HFFc6 (cell line): ENCODE data around the gene RSF1. TPM values are rescaled to one million over a fixed set of nuclear protein-coding genes. Genes with fewer than 3 reads are reported as not detected.
"Not testable (repeated sequence)": the region's sequence is repeated elsewhere in the genome, so short reads cannot be mapped to it uniquely, and the experiment has no call there.

Experiments
- DNase-seq: peaks from one replicate; pipeline ENCODE4 v3.0.0-alpha.2; 2018
- H3K27ac Mint-ChIP-seq: 2 replicates; pipeline ENCODE4 v1.8.0; 2020; ENCODE audit warnings: mild to moderate bottlenecking, mixed read lengths
- H3K27me3 Mint-ChIP-seq: 2 replicates; pipeline ENCODE4 v1.8.0; 2021; ENCODE audit warnings: mild to moderate bottlenecking, moderate library complexity, mixed read lengths; ENCODE audit not compliant: insufficient read depth
- H3K36me3 Mint-ChIP-seq: 2 replicates; pipeline ENCODE4 v1.8.0; 2021; ENCODE audit warnings: low read depth, mixed read lengths
- H3K4me1 Mint-ChIP-seq: 2 replicates; pipeline ENCODE4 v1.8.0; 2020; ENCODE audit warnings: low read depth, mixed read lengths
- H3K4me3 Mint-ChIP-seq: 2 replicates; pipeline ENCODE4 v1.8.0; 2020; ENCODE audit warnings: mild to moderate bottlenecking, moderate library complexity, mixed read lengths
- H3K9me3 Mint-ChIP-seq: 2 replicates; pipeline ENCODE4 v1.8.0; 2020; ENCODE audit warnings: mild to moderate bottlenecking, mixed read lengths
- long read RNA-seq: library from polyadenylated mRNA; unstranded; transcript quantifications from one replicate; pipeline ENCODE4 v2.0.0, GENCODE V29; 2019
- total RNA-seq, 6 experiments: library from RNA; stranded (reverse); fragmentation: NEBNext Ultra II Directional; extraction: Animal tissue kit (Norgen Biotek cat#: 25700); gene quantifications; 2 replicates in 1 of 6; 3 replicates in 5 of 6; pipeline ENCODE4 v1.2.3, GENCODE V29; 2021
- TF ChIP-seq, protein P1 (sequence below): fragments of 200-600 bp; sonication (generic); IDR thresholded peaks from 2 replicates; pipeline ENCODE4 v1.5.0; 2021; ENCODE audit warnings: antibody characterized with exemption, mild to moderate bottlenecking

The RSF1 gene, protein sequence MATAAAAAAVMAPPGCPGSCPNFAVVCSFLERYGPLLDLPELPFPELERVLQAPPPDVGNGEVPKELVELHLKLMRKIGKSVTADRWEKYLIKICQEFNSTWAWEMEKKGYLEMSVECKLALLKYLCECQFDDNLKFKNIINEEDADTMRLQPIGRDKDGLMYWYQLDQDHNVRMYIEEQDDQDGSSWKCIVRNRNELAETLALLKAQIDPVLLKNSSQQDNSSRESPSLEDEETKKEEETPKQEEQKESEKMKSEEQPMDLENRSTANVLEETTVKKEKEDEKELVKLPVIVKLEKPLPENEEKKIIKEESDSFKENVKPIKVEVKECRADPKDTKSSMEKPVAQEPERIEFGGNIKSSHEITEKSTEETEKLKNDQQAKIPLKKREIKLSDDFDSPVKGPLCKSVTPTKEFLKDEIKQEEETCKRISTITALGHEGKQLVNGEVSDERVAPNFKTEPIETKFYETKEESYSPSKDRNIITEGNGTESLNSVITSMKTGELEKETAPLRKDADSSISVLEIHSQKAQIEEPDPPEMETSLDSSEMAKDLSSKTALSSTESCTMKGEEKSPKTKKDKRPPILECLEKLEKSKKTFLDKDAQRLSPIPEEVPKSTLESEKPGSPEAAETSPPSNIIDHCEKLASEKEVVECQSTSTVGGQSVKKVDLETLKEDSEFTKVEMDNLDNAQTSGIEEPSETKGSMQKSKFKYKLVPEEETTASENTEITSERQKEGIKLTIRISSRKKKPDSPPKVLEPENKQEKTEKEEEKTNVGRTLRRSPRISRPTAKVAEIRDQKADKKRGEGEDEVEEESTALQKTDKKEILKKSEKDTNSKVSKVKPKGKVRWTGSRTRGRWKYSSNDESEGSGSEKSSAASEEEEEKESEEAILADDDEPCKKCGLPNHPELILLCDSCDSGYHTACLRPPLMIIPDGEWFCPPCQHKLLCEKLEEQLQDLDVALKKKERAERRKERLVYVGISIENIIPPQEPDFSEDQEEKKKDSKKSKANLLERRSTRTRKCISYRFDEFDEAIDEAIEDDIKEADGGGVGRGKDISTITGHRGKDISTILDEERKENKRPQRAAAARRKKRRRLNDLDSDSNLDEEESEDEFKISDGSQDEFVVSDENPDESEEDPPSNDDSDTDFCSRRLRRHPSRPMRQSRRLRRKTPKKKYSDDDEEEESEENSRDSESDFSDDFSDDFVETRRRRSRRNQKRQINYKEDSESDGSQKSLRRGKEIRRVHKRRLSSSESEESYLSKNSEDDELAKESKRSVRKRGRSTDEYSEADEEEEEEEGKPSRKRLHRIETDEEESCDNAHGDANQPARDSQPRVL (N-terminal part only)
- 10 to 100 TPM; 44.7 to 59.2 (median 55.3) TPM for total RNA-seq
- long read RNA-seq, transcript RSF1-206 (6 exons, 2,107 nt): major isoform, 14 of 53 reads
- long read RNA-seq, partial matches to known transcripts: 25 of 53 reads
- long read RNA-seq, other reads (novel, unspliced or antisense): 11 of 53 reads

DNA sequence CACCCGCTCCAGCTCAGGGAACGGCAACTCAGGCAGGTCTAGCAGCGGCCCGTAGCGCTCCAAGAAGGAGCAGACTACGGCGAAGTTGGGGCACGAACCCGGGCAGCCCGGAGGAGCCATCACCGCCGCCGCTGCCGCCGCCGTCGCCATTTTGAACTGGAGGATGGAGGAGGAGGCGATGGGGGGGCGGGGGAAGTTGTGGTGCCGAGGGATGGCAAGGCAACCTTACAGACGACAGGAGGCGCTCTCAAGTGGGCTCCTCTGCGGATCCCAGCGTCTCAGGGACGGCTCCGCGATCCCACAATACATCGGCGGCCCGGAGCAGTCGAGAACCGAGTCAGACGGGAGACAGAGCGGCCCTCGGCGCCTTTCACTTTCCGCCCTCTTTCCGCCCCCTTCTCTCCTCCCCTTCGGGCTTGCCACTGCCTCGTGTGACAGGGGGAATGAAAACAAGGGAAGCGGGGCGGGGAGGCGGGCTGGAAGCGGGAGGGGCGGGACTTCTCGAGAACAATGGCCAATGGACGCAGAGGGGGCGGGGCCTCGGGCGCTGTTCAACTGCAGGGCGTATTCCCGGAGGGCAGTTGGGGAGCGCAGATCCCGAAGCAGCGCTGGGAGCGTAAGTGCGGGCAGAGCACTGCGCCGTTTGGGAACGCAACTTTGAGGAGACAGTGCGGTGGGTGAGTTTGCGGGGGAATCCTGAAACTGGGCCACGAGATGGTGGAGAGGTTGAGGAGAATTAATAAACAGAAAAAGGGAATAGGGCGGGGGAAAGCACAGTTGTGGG is at the start of gene RSF1, which contains the start of gene AAMDC:
Gene RSF1 (minus strand): TSS at position 158 of the 784 bp plus-strand sequence. CDS start 8 bp downstream, at position 150.
Gene AAMDC (plus strand): TSS at position 580 of the 784 bp plus-strand sequence. CDS start 21,353 bp downstream, outside the sequence.
- Mint-ChIP-seq H3K4me1 (peaks cover 37% of the 10 kb centered on the region), H3K27ac (peak within 1 kb of the TSS; percentile 86), H3K36me3 (peaks cover 4% of the 10 kb centered on the region; the same call in 1 of the 2 replicates), H3K4me3 (peak within 1 kb of the TSS; percentile 97), H3K27me3 (peaks cover 5% of the 10 kb centered on the region), H3K9me3 (no peaks in the 10 kb centered on the region)
- TF ChIP-seq, protein P1, sequence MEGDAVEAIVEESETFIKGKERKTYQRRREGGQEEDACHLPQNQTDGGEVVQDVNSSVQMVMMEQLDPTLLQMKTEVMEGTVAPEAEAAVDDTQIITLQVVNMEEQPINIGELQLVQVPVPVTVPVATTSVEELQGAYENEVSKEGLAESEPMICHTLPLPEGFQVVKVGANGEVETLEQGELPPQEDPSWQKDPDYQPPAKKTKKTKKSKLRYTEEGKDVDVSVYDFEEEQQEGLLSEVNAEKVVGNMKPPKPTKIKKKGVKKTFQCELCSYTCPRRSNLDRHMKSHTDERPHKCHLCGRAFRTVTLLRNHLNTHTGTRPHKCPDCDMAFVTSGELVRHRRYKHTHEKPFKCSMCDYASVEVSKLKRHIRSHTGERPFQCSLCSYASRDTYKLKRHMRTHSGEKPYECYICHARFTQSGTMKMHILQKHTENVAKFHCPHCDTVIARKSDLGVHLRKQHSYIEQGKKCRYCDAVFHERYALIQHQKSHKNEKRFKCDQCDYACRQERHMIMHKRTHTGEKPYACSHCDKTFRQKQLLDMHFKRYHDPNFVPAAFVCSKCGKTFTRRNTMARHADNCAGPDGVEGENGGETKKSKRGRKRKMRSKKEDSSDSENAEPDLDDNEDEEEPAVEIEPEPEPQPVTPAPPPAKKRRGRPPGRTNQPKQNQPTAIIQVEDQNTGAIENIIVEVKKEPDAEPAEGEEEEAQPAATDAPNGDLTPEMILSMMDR: peak; percentile 83
- DNase-seq: peak; percentile 98

DNA sequence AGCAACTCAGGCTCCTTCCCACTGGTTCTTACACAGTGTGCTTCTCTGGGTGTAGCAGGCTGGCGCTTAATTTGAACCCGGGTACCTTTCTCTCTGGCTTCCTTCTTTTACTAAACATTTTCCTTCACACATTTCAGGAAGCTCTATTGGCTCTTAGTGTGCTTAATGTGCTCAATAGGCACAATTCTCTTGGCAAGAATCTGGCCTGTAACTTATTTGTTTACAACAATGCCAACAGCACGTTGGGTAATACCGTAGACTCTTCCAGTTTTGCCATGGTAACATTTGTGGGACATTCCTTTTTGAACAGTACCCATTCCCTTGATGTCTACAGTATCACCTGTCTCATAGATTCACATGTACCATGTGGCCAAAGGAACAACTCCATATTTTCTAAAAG is 48.2 kb upstream of the RSF1 start:
- Mint-ChIP-seq H3K27ac (no peak overlapping the region), H3K9me3 (no peaks in the 10 kb centered on the region), H3K27me3 (no peaks in the 10 kb centered on the region), H3K4me3 (no peak overlapping the region), H3K4me1 (peaks cover 26% of the 10 kb centered on the region), H3K36me3 (peaks cover 23% of the 10 kb centered on the region)
- no peak for DNase-seq
- TF ChIP-seq, protein P1: no peak

GRCh38 chr11:77866336-77866735 is 45.8 kb upstream of the RSF1 start:
- Mint-ChIP-seq H3K36me3 (peaks cover 17% of the 10 kb centered on the region), H3K27me3 (no peaks in the 10 kb centered on the region)
- DNase-seq: no peak

GRCh38 chr11:77865805-77866204 is 45.3 kb upstream of the RSF1 start:
- Mint-ChIP-seq H3K36me3 (peaks cover 17% of the 10 kb centered on the region), H3K4me1 (peaks cover 26% of the 10 kb centered on the region), H3K4me3 (no peak overlapping the region), H3K27ac (peak overlapping the region; percentile 46), H3K27me3 (no peaks in the 10 kb centered on the region), H3K9me3 (no peaks in the 10 kb centered on the region)
- TF ChIP-seq, protein P1: no peak
- peak; percentile 47 for DNase-seq

More at GRCh38 chr11:77866336-77866735, 45.8 kb upstream of the RSF1 start:
- H3K27ac Mint-ChIP-seq: peak overlapping the region; percentile 46
- TF ChIP-seq, protein P1: no peak
- H3K9me3 Mint-ChIP-seq: no peaks in the 10 kb centered on the region
- peaks cover 26% of the 10 kb centered on the region for H3K4me1 Mint-ChIP-seq
- H3K4me3 Mint-ChIP-seq: no peak overlapping the region

DNA sequence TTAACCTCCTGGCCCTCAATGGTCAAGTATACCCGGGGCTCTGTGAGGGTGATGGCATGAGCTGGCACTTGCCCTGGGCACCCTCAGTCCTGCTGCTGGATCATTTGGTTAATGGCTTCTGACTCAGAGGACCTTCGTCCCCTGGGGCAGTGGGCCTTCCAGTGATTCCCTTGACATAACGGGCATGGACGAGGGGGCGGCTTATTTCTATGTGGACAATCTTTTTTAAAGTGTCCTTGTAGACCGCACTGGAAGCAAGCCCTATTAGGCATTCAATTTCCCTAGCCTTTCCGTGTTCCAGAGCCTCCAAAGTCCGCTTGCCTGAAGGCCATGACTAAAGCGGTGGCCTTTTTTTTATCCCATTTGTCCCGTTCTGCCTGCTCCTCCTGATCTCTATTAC is 40.9 kb upstream of the RSF1 start:
- Mint-ChIP-seq H3K36me3 (peaks cover 14% of the 10 kb centered on the region), H3K4me1 (peaks cover 16% of the 10 kb centered on the region)
- H3K4me3 Mint-ChIP-seq, H3K9me3 Mint-ChIP-seq, H3K27me3 Mint-ChIP-seq, DNase-seq, H3K27ac Mint-ChIP-seq: not testable (repeated sequence)

- Mint-ChIP-seq H3K9me3 (peaks cover 29% of the 10 kb centered on the region), H3K36me3 (peaks cover 44% of the 10 kb centered on the region)
Observed at GRCh38 chr11:77857906-77858457, 37.5 kb upstream of the RSF1 start.

More at GRCh38 chr11:77857906-77858457, 37.5 kb upstream of the RSF1 start:
- H3K4me1 Mint-ChIP-seq, H3K4me3 Mint-ChIP-seq, DNase-seq, H3K27ac Mint-ChIP-seq, H3K27me3 Mint-ChIP-seq: not testable (repeated sequence)
